Bronchial epithelial cell (primary cell): ENCODE measurements around the gene MYOZ1. TPM values are rescaled to one million over a fixed set of nuclear protein-coding genes. Genes with fewer than 3 reads are reported as not detected.

Source experiments
- DNase-seq: peaks from one replicate; pipeline ENCODE4 v3.0.0-alpha.2; 2010; ENCODE audit warnings: low read depth
- FAIRE-seq: peaks from 2 replicates; lab custom pipeline; 2011; peaks lifted over from hg19 to GRCh38; lab: Jason Lieb, UNC
- H3K27me3 ChIP-seq: 2 replicates; pipeline ENCODE4 v1.5.1; 2011; ENCODE audit warnings: low read length; ENCODE audit not compliant: control insufficient read depth, insufficient read depth
- H3K36me3 ChIP-seq: 2 replicates; pipeline ENCODE4 v1.5.1; 2011; ENCODE audit warnings: low read length; ENCODE audit not compliant: control insufficient read depth, insufficient read depth
- H3K4me3 ChIP-seq: 2 replicates; pipeline ENCODE4 v1.5.1; 2011; ENCODE audit warnings: mild to moderate bottlenecking, low read depth, low read length, control low read depth
- CTCF ChIP-seq: IDR thresholded peaks from 2 replicates; pipeline ENCODE4 v1.5.1; 2011; ENCODE audit warnings: mild to moderate bottlenecking, moderate library complexity, low read length, control low read depth, inconsistent platforms; ENCODE audit not compliant: insufficient read depth, severe bottlenecking
- total RNA-seq: library from RNA; depleted of rRNA; stranded (reverse); fragments of >200 nt; gene quantifications from 2 replicates; pipeline ENCODE4 v1.2.1, GENCODE V29; 2014

The MYOZ1 gene
- total RNA-seq, 1 donor from 2014 or later: not detected

GRCh38 chr10:73591935-73592699, 49.2 kb downstream of the MYOZ1 start:
- H3K36me3 ChIP-seq: no peaks in the 10 kb centered on the region
- no peak for TF ChIP-seq CTCF
- H3K27me3 ChIP-seq: no peaks in the 10 kb centered on the region
- H3K4me3 ChIP-seq: no peak overlapping the region
- DNase-seq (peak; percentile 75), FAIRE-seq (no peak)

- no peak for TF ChIP-seq CTCF
- Histone ChIP-seq H3K36me3 (no peaks in the 10 kb centered on the region), H3K27me3 (no peaks in the 10 kb centered on the region), H3K4me3 (no peak within 1 kb of the TSS)
- DNase-seq (peak; percentile 74), FAIRE-seq (no peak)
These were observed 50.1 kb downstream of the MYOZ1 start, which contains the start of gene USP54 for GRCh38 chr10:73590881-73591799. Gene USP54 (minus strand): TSS chr10:73591342. CDS start chr10:73575658, 15,684 bp downstream.

GRCh38 chr10:73589563-73590126, 51.6 kb downstream of the MYOZ1 start:
- H3K27me3 ChIP-seq: no peaks in the 10 kb centered on the region
- FAIRE-seq: no peak

GRCh38 chr10:73588656-73589055, 52.6 kb downstream of the MYOZ1 start:
- no peak for FAIRE-seq
- TF ChIP-seq CTCF: no peak
- Histone ChIP-seq H3K27me3 (no peaks in the 10 kb centered on the region), H3K36me3 (no peaks in the 10 kb centered on the region), H3K4me3 (no peak overlapping the region)
- peak; percentile 38 for DNase-seq

More at GRCh38 chr10:73589563-73590126, 51.6 kb downstream of the MYOZ1 start:
- TF ChIP-seq CTCF: no peak
- no peak overlapping the region for H3K4me3 ChIP-seq
- no peaks in the 10 kb centered on the region for H3K36me3 ChIP-seq
- peak; percentile 54 for DNase-seq

- no peak for TF ChIP-seq CTCF
- FAIRE-seq: no peak
- Histone ChIP-seq H3K27me3 (no peaks in the 10 kb centered on the region), H3K4me3 (no peak overlapping the region), H3K36me3 (no peaks in the 10 kb centered on the region)
- peak; percentile 66 for DNase-seq
These were observed 54.7 kb downstream of the MYOZ1 start for GRCh38 chr10:73586583-73586984.
